ENCODE data around the gene SLC16A4.

SLC16A4 gene

DNA sequence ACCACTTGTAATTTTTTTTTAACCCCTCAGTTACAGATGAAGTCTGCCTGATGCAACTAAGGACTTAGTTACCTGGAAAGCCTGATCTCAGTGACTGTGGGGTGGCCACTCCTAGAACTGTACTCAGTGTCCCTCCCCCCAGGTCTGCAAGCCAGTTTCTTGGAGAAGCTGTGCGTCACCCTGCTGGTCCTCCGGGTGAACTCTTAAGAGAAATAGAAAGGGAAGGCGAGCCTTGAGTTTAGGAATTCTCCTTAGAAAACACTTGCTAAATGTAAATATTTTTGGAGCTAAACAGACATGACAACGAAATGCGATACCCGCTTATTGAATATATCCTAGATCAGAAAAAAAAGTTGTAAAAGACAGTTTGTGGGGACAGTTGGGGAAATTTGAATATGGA lies 730 bp downstream of the SLC16A4 start:
- peaks cover 3% of the 10 kb centered on the region; the same call in 1 of the 2 replicates for H3K36me3 ChIP-seq (ENCODE audit: insufficient read depth, low read length)
- no peak overlapping the region for H3K9ac ChIP-seq (ENCODE audit: low read depth, low read length)
- no peaks in the 10 kb centered on the region for H3K9me3 ChIP-seq (ENCODE audit: insufficient read depth, low read length, severe bottlenecking)
- no peaks in the 10 kb centered on the region for H3K79me2 ChIP-seq (ENCODE audit: insufficient read depth, low read length)
- DNase-seq (no peak), ATAC-seq (ENCODE audit: insufficient read depth, low read depth) (no peak)
- no peaks in the 10 kb centered on the region for H3K27me3 ChIP-seq (ENCODE audit: insufficient read depth, low read length, poor library complexity)
- H3K4me3 ChIP-seq (ENCODE audit: low read depth in 1 of 2, low read length in 2 of 2), result no peak overlapping the region
- H3K4me2 ChIP-seq (ENCODE audit: insufficient read depth, low read length), result no peak overlapping the region
- H2AFZ ChIP-seq (ENCODE audit: low read depth, low read length), result no peak overlapping the region
- no peak overlapping the region for H3K27ac ChIP-seq (ENCODE audit: low read length)
- no peak for TF ChIP-seq EZH2 (IDR thresholded peaks at IDR 0.05; ENCODE audit: borderline replicate concordance, low read depth, low read length, severe bottlenecking)
- TF ChIP-seq, protein P1, sequence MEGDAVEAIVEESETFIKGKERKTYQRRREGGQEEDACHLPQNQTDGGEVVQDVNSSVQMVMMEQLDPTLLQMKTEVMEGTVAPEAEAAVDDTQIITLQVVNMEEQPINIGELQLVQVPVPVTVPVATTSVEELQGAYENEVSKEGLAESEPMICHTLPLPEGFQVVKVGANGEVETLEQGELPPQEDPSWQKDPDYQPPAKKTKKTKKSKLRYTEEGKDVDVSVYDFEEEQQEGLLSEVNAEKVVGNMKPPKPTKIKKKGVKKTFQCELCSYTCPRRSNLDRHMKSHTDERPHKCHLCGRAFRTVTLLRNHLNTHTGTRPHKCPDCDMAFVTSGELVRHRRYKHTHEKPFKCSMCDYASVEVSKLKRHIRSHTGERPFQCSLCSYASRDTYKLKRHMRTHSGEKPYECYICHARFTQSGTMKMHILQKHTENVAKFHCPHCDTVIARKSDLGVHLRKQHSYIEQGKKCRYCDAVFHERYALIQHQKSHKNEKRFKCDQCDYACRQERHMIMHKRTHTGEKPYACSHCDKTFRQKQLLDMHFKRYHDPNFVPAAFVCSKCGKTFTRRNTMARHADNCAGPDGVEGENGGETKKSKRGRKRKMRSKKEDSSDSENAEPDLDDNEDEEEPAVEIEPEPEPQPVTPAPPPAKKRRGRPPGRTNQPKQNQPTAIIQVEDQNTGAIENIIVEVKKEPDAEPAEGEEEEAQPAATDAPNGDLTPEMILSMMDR (IDR thresholded peaks at IDR 0.05; ENCODE audit: borderline replicate concordance, extremely low read depth, low read length, poor library complexity, severe bottlenecking), result no peak
- H4K20me1 ChIP-seq (ENCODE audit: insufficient read depth, low read length), result no peaks in the 10 kb centered on the region
- no peaks in the 10 kb centered on the region for H3K4me1 ChIP-seq (ENCODE audit: insufficient read depth, low read length)

GRCh38 chr1:110387048-110387754 lies 3.6 kb downstream of the SLC16A4 start:
- no peaks in the 10 kb centered on the region for H4K20me1 ChIP-seq (ENCODE audit: insufficient read depth, low read length)
- no peaks in the 10 kb centered on the region for H3K9me3 ChIP-seq (ENCODE audit: insufficient read depth, low read length, severe bottlenecking)
- no peak overlapping the region for H3K27ac ChIP-seq (ENCODE audit: low read length)

GRCh38 chr1:110385369-110385768 lies 5.5 kb downstream of the SLC16A4 start:
- DNase-seq (no peak), ATAC-seq (ENCODE audit: insufficient read depth, low read depth) (no peak)
- H3K4me2 ChIP-seq (ENCODE audit: insufficient read depth, low read length), result no peak overlapping the region
- no peaks in the 10 kb centered on the region for H4K20me1 ChIP-seq (ENCODE audit: insufficient read depth, low read length)
- H3K4me3 ChIP-seq (ENCODE audit: low read depth in 1 of 2, low read length in 2 of 2), result no peak overlapping the region
- no peak overlapping the region for H3K27ac ChIP-seq (ENCODE audit: low read length)
- no peaks in the 10 kb centered on the region for H3K79me2 ChIP-seq (ENCODE audit: insufficient read depth, low read length)
- H3K36me3 ChIP-seq (ENCODE audit: insufficient read depth, low read length), result peaks cover 3% of the 10 kb centered on the region
- no peaks in the 10 kb centered on the region for H3K9me3 ChIP-seq (ENCODE audit: insufficient read depth, low read length, severe bottlenecking)
- no peak overlapping the region for H3K9ac ChIP-seq (ENCODE audit: low read depth, low read length)
- H3K27me3 ChIP-seq (ENCODE audit: insufficient read depth, low read length, poor library complexity), result no peaks in the 10 kb centered on the region
- TF ChIP-seq EZH2 (IDR thresholded peaks at IDR 0.05; ENCODE audit: borderline replicate concordance, low read depth, low read length, severe bottlenecking), result no peak
- TF ChIP-seq, protein P1 (IDR thresholded peaks at IDR 0.05; ENCODE audit: borderline replicate concordance, extremely low read depth, low read length, poor library complexity, severe bottlenecking), result no peak
- no peak overlapping the region for H2AFZ ChIP-seq (ENCODE audit: low read depth, low read length)
- peaks cover 22% of the 10 kb centered on the region for H3K4me1 ChIP-seq (ENCODE audit: insufficient read depth, low read length)

More at GRCh38 chr1:110387048-110387754, 3.6 kb downstream of the SLC16A4 start:
- H3K4me2 ChIP-seq (ENCODE audit: insufficient read depth, low read length), result no peak overlapping the region
- H2AFZ ChIP-seq (ENCODE audit: low read depth, low read length), result no peak overlapping the region
- peaks cover 3% of the 10 kb centered on the region for H3K36me3 ChIP-seq (ENCODE audit: insufficient read depth, low read length)
- peaks cover 22% of the 10 kb centered on the region for H3K4me1 ChIP-seq (ENCODE audit: insufficient read depth, low read length)
- ATAC-seq (ENCODE audit: insufficient read depth, low read depth) (no peak), DNase-seq (no peak)
- TF ChIP-seq, protein P1 (IDR thresholded peaks at IDR 0.05; ENCODE audit: borderline replicate concordance, extremely low read depth, low read length, poor library complexity, severe bottlenecking), result no peak
- no peak for TF ChIP-seq EZH2 (IDR thresholded peaks at IDR 0.05; ENCODE audit: borderline replicate concordance, low read depth, low read length, severe bottlenecking)
- no peak overlapping the region for H3K9ac ChIP-seq (ENCODE audit: low read depth, low read length)
- no peaks in the 10 kb centered on the region for H3K79me2 ChIP-seq (ENCODE audit: insufficient read depth, low read length)
- no peak overlapping the region for H3K4me3 ChIP-seq (ENCODE audit: low read depth in 1 of 2, low read length in 2 of 2)
- H3K27me3 ChIP-seq (ENCODE audit: insufficient read depth, low read length, poor library complexity), result no peaks in the 10 kb centered on the region
